Spleen (tissue), 11 donors: ENCODE results near the gene SLC48A1. TPM values are rescaled to one million over a fixed set of nuclear protein-coding genes. Genes with fewer than 3 reads are reported as not detected.

Experiments
- DNase-seq: peaks from one replicate; pipeline ENCODE4 v3.0.0-alpha.2; 2020
- H3K27ac ChIP-seq, 8 donors: fragments of 200-600 bp; sonication (generic) in 7 of 8; 1 replicate in 4 of 8; 2 replicates in 4 of 8; pipeline versions ENCODE4 v1.5.0 to v1.8.0; 2016 to 2021; ENCODE audit warnings: inconsistent platforms in 4 of 8, mild to moderate bottlenecking in 4 of 8, moderate library complexity in 1 of 8
- H3K27me3 ChIP-seq, 7 donors: fragments of 200-600 bp; sonication (generic) in 6 of 7; replicated peaks in 1 of 7; 1 replicate in 4 of 7; 2 replicates in 3 of 7; pipeline versions ENCODE4 v1.5.0 to v1.8.0; 2016 to 2021; ENCODE audit warnings: inconsistent platforms in 3 of 7, mild to moderate bottlenecking in 1 of 7
- H3K36me3 ChIP-seq, 6 donors: fragments of 200-600 bp; sonication (generic) in 5 of 6; 1 replicate in 4 of 6; 2 replicates in 2 of 6; pipeline versions ENCODE4 v1.5.0 to v1.8.0; 2016 to 2021; ENCODE audit warnings: inconsistent platforms in 2 of 6
- H3K4me1 ChIP-seq, 6 donors: fragments of 200-600 bp; sonication (generic) in 5 of 6; 1 replicate in 3 of 6; 2 replicates in 3 of 6; pipeline versions ENCODE4 v1.5.0 to v1.8.0; 2016 to 2021; ENCODE audit warnings: inconsistent platforms in 3 of 6
- H3K4me3 ChIP-seq, 8 donors: fragments of 200-600 bp; sonication (generic) in 7 of 8; 1 replicate in 4 of 8; 2 replicates in 4 of 8; pipeline versions ENCODE4 v1.5.0 to v1.8.0; 2016 to 2021; ENCODE audit warnings: inconsistent platforms in 4 of 8, mild to moderate bottlenecking in 4 of 8, moderate library complexity in 2 of 8
- H3K9me3 ChIP-seq, 8 donors: fragments of 200-600 bp; sonication (generic) in 7 of 8; 1 replicate in 4 of 8; 2 replicates in 4 of 8; pipeline versions ENCODE4 v1.5.0 to v1.8.0; 2016 to 2021; ENCODE audit warnings: inconsistent platforms in 4 of 8
- CTCF ChIP-seq, 11 experiments: fragments of 200-600 bp in 7 of 11; fragments of 450-650 bp in 4 of 11; sonication (generic) in 4 of 11; IDR thresholded peaks in 8 of 11; conservative IDR thresholded peaks in 3 of 11; 1 replicate in 7 of 11; 2 replicates in 4 of 11; pipeline versions ENCODE4 v1.4.0 to v1.8.0; 2016 to 2021; ENCODE audit warnings: antibody characterized with exemption in 11 of 11, inconsistent platforms in 4 of 11, mild to moderate bottlenecking in 1 of 11
- POLR2A ChIP-seq, 3 donors: fragments of 450-650 bp; IDR thresholded peaks; one replicate each; pipeline ENCODE4 v1.5.1; 2017; ENCODE audit warnings: antibody characterized with exemption in 3 of 3, mild to moderate bottlenecking in 1 of 3
- POLR2AphosphoS5 ChIP-seq, 3 donors: sonication (generic); formaldehyde crosslinking; IDR thresholded peaks; one replicate each; pipeline ENCODE4 v1.5.1; 2017; ENCODE audit warnings: antibody characterized with exemption in 3 of 3
- WGBS, 5 donors: extraction: QIAGEN DNeasy Blood & Tissue Kit in 3 of 5; methylation state at CpG; one replicate each; pipeline versions ENCODE4 v1.1.5 to v1.1.7; 2013 to 2018; 5-methylcytosine and 5-hydroxymethylcytosine counted together
- intact Hi-C: fragments of 100-400 bp; cut with DNase I; formaldehyde crosslinking; loops from one replicate; pipeline ENCODE4 v1.15.0; 2023; ENCODE audit warnings: low total_unique reads
- polyA plus RNA-seq, 3 donors: library from polyadenylated mRNA; stranded (reverse); fragments of 200-250 nt; gene quantifications; one replicate each; pipeline ENCODE4 v1.2.1, GENCODE V29; 2013
- total RNA-seq, 7 donors: library from RNA; depleted of rRNA in 3 of 7; stranded (reverse); fragments of >200 nt in 3 of 7; fragmentation: NEBNext Ultra II Directional in 4 of 7; extraction: Animal tissue kit (Norgen Biotek cat#: 25700) in 4 of 7; gene quantifications; one replicate each; pipeline versions ENCODE4 v1.1.0 to v1.2.1, GENCODE V29; 2016 to 2021
- donor health status: healthy with polysubstance abuse.
- donor health status: DM: no; HTN: no; CAD: no; lungs with moderate emphysema.
- donor health status: DM: no; HTN: no; CAD: no.
- donor health status: Bipolar disorder and iron deficiency.
- donor health status: healthy.
- donor health status: DM: no; HTN: no; CAD: no.
- donor health status: DM: yes; HTN: yes; CAD: no.

The SLC48A1 gene
- total and polyA plus RNA-seq, 10 donors = 8.4 to 66.4 (median 38.0) TPM

GRCh38 chr12:47772094-47772660 is 861 bp upstream of the SLC48A1 start:
- Histone ChIP-seq H3K4me3 (peak overlapping the region in 2 of 8 donors; percentile 97 to 98), H3K27me3 (no peaks in the 10 kb centered on the region), H3K27ac (peak overlapping the region in 2 of 8 donors; percentile 91 to 93), H3K36me3 (no peaks in the 10 kb centered on the region), H3K9me3 (no peaks in the 10 kb centered on the region), H3K4me1 (peaks cover 17 to 62% (median 52%) of the 10 kb centered on the region in 6 donors)
- TF ChIP-seq POLR2A (IDR thresholded peaks at IDR 0.05) (no peak), CTCF (IDR thresholded peaks at IDR 0.05 in 8 of 11, conservative IDR thresholded peaks at IDR 0.05 in 3 of 11) (no peak), POLR2AphosphoS5 (IDR thresholded peaks at IDR 0.05) (no peak)
- DNase-seq = peak; percentile 67
- intact Hi-C loops = no loop called here
- WGBS, 5 donors = 72 to 86% (median 79%) methylated on average over 13 of the region's 13 CpGs

- no peaks in the 10 kb centered on the region for H3K36me3 ChIP-seq
- H3K27me3 ChIP-seq = no peaks in the 10 kb centered on the region
- H3K9me3 ChIP-seq = no peaks in the 10 kb centered on the region
- H3K4me3 ChIP-seq = peak overlapping the region in 7 of 8 donors; percentile 12 to 98 (median 87)
- intact Hi-C loops = no loop called here
- peak in 4 of 11 experiments; percentile 13 to 62 (median 38) for TF ChIP-seq CTCF (IDR thresholded peaks at IDR 0.05 in 8 of 11, conservative IDR thresholded peaks at IDR 0.05 in 3 of 11)
- TF ChIP-seq POLR2AphosphoS5 (IDR thresholded peaks at IDR 0.05) = no peak
- peaks cover 21 to 68% (median 56%) of the 10 kb centered on the region in 6 donors for H3K4me1 ChIP-seq
- 14 to 18% (median 16%) methylated on average over 17 of the region's 17 CpGs for WGBS, 5 donors
- DNase-seq = no peak
- H3K27ac ChIP-seq = peak overlapping the region; percentile 59 to 93 (median 85)
Measured at GRCh38 chr12:47772738-47773061, 338 bp upstream of the SLC48A1 start.

- H3K4me1 ChIP-seq = peaks cover 23 to 81% (median 68%) of the 10 kb centered on the region in 6 donors
- no peaks in the 10 kb centered on the region for H3K9me3 ChIP-seq
- H3K36me3 ChIP-seq = no peaks in the 10 kb centered on the region
- WGBS, 5 donors = 51 to 62% (median 56%) methylated on average over 14 of the region's 14 CpGs
- intact Hi-C loops = no loop called here
- no peaks in the 10 kb centered on the region for H3K27me3 ChIP-seq
- DNase-seq = peak; percentile 77
- peak overlapping the region in 7 of 8 donors; percentile 77 to 93 (median 90) for H3K27ac ChIP-seq
- peak overlapping the region; percentile 69 to 98 (median 86) for H3K4me3 ChIP-seq
- TF ChIP-seq POLR2AphosphoS5 (IDR thresholded peaks at IDR 0.05) (no peak), CTCF (IDR thresholded peaks at IDR 0.05 in 8 of 11, conservative IDR thresholded peaks at IDR 0.05 in 3 of 11) (no peak), POLR2A (IDR thresholded peaks at IDR 0.05) (no peak)
Measured at GRCh38 chr12:47773858-47774580, 981 bp downstream of the SLC48A1 start.

GRCh38 chr12:47774663-47775062 is 1.6 kb downstream of the SLC48A1 start:
- Histone ChIP-seq H3K36me3 (no peaks in the 10 kb centered on the region), H3K27ac (peak overlapping the region in 7 of 8 donors; percentile 30 to 93 (median 90)), H3K27me3 (no peaks in the 10 kb centered on the region), H3K4me3 (peak overlapping the region in 2 of 8 donors; percentile 97 to 98), H3K9me3 (no peaks in the 10 kb centered on the region), H3K4me1 (peaks cover 28 to 87% (median 74%) of the 10 kb centered on the region in 6 donors)
- DNase-seq = no peak
- WGBS, 5 donors = 85 to 91% (median 88%) methylated on average over 7 of the region's 7 CpGs
- intact Hi-C loops = no loop called here
- TF ChIP-seq POLR2AphosphoS5 (IDR thresholded peaks at IDR 0.05) (no peak), CTCF (IDR thresholded peaks at IDR 0.05 in 8 of 11, conservative IDR thresholded peaks at IDR 0.05 in 3 of 11) (no peak), POLR2A (IDR thresholded peaks at IDR 0.05) (no peak)
